Neural cell (in vitro differentiated cells): Measurements from ENCODE around the gene C11orf21. TPM values are rescaled to one million over a fixed set of nuclear protein-coding genes. Genes with fewer than 3 reads are reported as not detected.

Experiments
- H2AFZ ChIP-seq: fragments of 200-600, 300-800 bp; sonication (generic), shearing (Covaris generic); 2 replicates; pipeline ENCODE4 v1.6.0; 2014; ENCODE audit warnings: low read depth, mild to moderate bottlenecking, antibody characterized with exemption, low read length, moderate library complexity
- H3F3A ChIP-seq: fragments of 200-600 bp; shearing (Covaris generic); 2 replicates; pipeline ENCODE4 v1.6.1; 2016; ENCODE audit warnings: mild to moderate bottlenecking, moderate library complexity, mixed read lengths, antibody characterized with exemption, low read length; ENCODE audit not compliant: insufficient read depth, poor library complexity, severe bottlenecking
- H3K27ac ChIP-seq: fragments of 200-600, 300-800 bp; sonication (generic), shearing (Covaris generic); 2 replicates; pipeline ENCODE4 v1.5.1; 2014; ENCODE audit warnings: mild to moderate bottlenecking, low read length, moderate library complexity
- H3K27me3 ChIP-seq: fragments of 300-800, 200-600 bp; sonication (generic), shearing (Covaris generic); 2 replicates; pipeline ENCODE4 v1.6.0; 2014; ENCODE audit warnings: mild to moderate bottlenecking, low read depth, low read length, moderate library complexity; ENCODE audit not compliant: insufficient read depth
- H3K36me3 ChIP-seq: fragments of 300-800, 200-600 bp; sonication (generic), shearing (Covaris generic); 2 replicates; pipeline ENCODE4 v1.5.1; 2014; ENCODE audit warnings: mild to moderate bottlenecking, antibody characterized with exemption, low read length, moderate library complexity; ENCODE audit not compliant: insufficient read depth
- H3K4me2 ChIP-seq: fragments of 300-800, 200-600 bp; sonication (generic), shearing (Covaris generic); 2 replicates; pipeline ENCODE4 v1.6.0; 2014; ENCODE audit warnings: mild to moderate bottlenecking, low read length
- H3K4me3 ChIP-seq: fragments of 300-800, 200-600 bp; sonication (generic), shearing (Covaris generic); 2 replicates; pipeline ENCODE4 v1.5.1; 2014; ENCODE audit warnings: mild to moderate bottlenecking, low read length, moderate library complexity
- H3K79me2 ChIP-seq: fragments of 200-600 bp; shearing (Covaris generic); replicated peaks from 2 replicates; pipeline ENCODE4 v1.6.0; 2014; ENCODE audit warnings: mild to moderate bottlenecking, low read length, moderate library complexity; ENCODE audit not compliant: insufficient read depth
- H3K9ac ChIP-seq: fragments of 300-800, 200-600 bp; sonication (generic), shearing (Covaris generic); 2 replicates; pipeline ENCODE4 v1.6.1; 2016; ENCODE audit warnings: mild to moderate bottlenecking, low read length, mixed read lengths
- H3K9me2 ChIP-seq: fragments of 200-600 bp; shearing (Covaris generic); 2 replicates; pipeline ENCODE4 v1.6.1; 2016; ENCODE audit warnings: mild to moderate bottlenecking, low read length, mixed read lengths; ENCODE audit not compliant: insufficient read depth
- H3K9me3 ChIP-seq: fragments of 200-600, 300-800 bp; sonication (generic), shearing (Covaris generic); 2 replicates; pipeline ENCODE4 v1.6.1; 2016; ENCODE audit warnings: mild to moderate bottlenecking, mixed run types, low read length, moderate library complexity, mixed read lengths
- H4K20me1 ChIP-seq: fragments of 200-600 bp; shearing (Covaris generic); 2 replicates; pipeline ENCODE4 v1.6.1; 2016; ENCODE audit warnings: mild to moderate bottlenecking, mixed run types; ENCODE audit not compliant: insufficient read depth
- EP300 ChIP-seq: fragments of 450-650 bp; conservative IDR thresholded peaks from 2 replicates; pipeline ENCODE4 v1.6.1; 2014; ENCODE audit warnings: antibody characterized with exemption, mild to moderate bottlenecking, moderate library complexity; ENCODE audit not compliant: poor library complexity, severe bottlenecking
- EZH2 ChIP-seq: fragments of 200-600, 300-800 bp; shearing (Covaris generic), sonication (generic); IDR thresholded peaks from 2 replicates; pipeline ENCODE4 v1.6.1; 2014; ENCODE audit warnings: antibody characterized with exemption, low read length, borderline replicate concordance, mild to moderate bottlenecking; ENCODE audit not compliant: insufficient read depth, poor library complexity, severe bottlenecking
- MXI1 ChIP-seq: fragments of 450-650 bp; conservative IDR thresholded peaks from 2 replicates; pipeline ENCODE4 v1.6.1; 2014; ENCODE audit warnings: antibody characterized with exemption, mild to moderate bottlenecking; ENCODE audit not compliant: poor library complexity, severe bottlenecking
- RAD21 ChIP-seq: fragments of 450-650 bp; conservative IDR thresholded peaks from 2 replicates; pipeline ENCODE4 v1.6.1; 2014; ENCODE audit warnings: antibody characterized with exemption, mild to moderate bottlenecking, moderate library complexity
- REST ChIP-seq: IDR thresholded peaks from 2 replicates; pipeline ENCODE4 v1.6.1; 2012; ENCODE audit warnings: borderline replicate concordance
- SMC3 ChIP-seq: fragments of 450-650 bp; conservative IDR thresholded peaks from 2 replicates; pipeline ENCODE4 v1.6.1; 2014; ENCODE audit warnings: antibody characterized with exemption, mild to moderate bottlenecking, moderate library complexity; ENCODE audit not compliant: poor library complexity
- TAF1 ChIP-seq: IDR thresholded peaks from 2 replicates; pipeline ENCODE4 v1.6.1; 2012; ENCODE audit warnings: low read depth
- polyA plus RNA-seq: library from polyadenylated mRNA; depleted of rRNA; stranded (reverse); fragments of >200 nt; gene quantifications from 2 replicates; pipeline ENCODE4 v1.2.3, GENCODE V29; 2014
- TF ChIP-seq, protein P1 (sequence below): fragments of 450-650 bp; IDR thresholded peaks from 2 replicates; pipeline ENCODE4 v1.5.1; 2014; ENCODE audit warnings: antibody characterized with exemption, mild to moderate bottlenecking, moderate library complexity; ENCODE audit not compliant: poor library complexity, severe bottlenecking

Gene C11orf21
- polyA plus RNA-seq, 1 donor from 2014 or later, result not detected

- H3K9ac ChIP-seq, result no peak overlapping the region
These were observed 1.3 kb downstream of the C11orf21 start for GRCh38 chr11:2300290-2300935.

GRCh38 chr11:2299773-2300172 lies 1.9 kb downstream of the C11orf21 start:
- no peaks in the 10 kb centered on the region for H3K9me3 ChIP-seq
- no peaks in the 10 kb centered on the region for H3K79me2 ChIP-seq
- H4K20me1 ChIP-seq, result no peaks in the 10 kb centered on the region
- H3K27me3 ChIP-seq, result no peaks in the 10 kb centered on the region
- no peaks in the 10 kb centered on the region for H3F3A ChIP-seq
- TF ChIP-seq TAF1 (no peak), EZH2 (no peak), MXI1 (no peak), REST (no peak)
- TF ChIP-seq, protein P1, sequence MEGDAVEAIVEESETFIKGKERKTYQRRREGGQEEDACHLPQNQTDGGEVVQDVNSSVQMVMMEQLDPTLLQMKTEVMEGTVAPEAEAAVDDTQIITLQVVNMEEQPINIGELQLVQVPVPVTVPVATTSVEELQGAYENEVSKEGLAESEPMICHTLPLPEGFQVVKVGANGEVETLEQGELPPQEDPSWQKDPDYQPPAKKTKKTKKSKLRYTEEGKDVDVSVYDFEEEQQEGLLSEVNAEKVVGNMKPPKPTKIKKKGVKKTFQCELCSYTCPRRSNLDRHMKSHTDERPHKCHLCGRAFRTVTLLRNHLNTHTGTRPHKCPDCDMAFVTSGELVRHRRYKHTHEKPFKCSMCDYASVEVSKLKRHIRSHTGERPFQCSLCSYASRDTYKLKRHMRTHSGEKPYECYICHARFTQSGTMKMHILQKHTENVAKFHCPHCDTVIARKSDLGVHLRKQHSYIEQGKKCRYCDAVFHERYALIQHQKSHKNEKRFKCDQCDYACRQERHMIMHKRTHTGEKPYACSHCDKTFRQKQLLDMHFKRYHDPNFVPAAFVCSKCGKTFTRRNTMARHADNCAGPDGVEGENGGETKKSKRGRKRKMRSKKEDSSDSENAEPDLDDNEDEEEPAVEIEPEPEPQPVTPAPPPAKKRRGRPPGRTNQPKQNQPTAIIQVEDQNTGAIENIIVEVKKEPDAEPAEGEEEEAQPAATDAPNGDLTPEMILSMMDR, result no peak
- H2AFZ ChIP-seq, result no peak overlapping the region
- H3K9me2 ChIP-seq, result no peaks in the 10 kb centered on the region
- H3K4me3 ChIP-seq, result no peak overlapping the region
- H3K36me3 ChIP-seq, result no peaks in the 10 kb centered on the region
- no peak overlapping the region for H3K9ac ChIP-seq
- H3K4me2 ChIP-seq, result no peak overlapping the region
- no peak overlapping the region for H3K27ac ChIP-seq

More at GRCh38 chr11:2300290-2300935, 1.3 kb downstream of the C11orf21 start:
- no peak overlapping the region for H3K27ac ChIP-seq
- H4K20me1 ChIP-seq, result no peaks in the 10 kb centered on the region
- H2AFZ ChIP-seq, result no peak overlapping the region
- no peaks in the 10 kb centered on the region for H3K9me3 ChIP-seq
- H3K9me2 ChIP-seq, result no peaks in the 10 kb centered on the region
- H3F3A ChIP-seq, result no peaks in the 10 kb centered on the region
- H3K27me3 ChIP-seq, result no peaks in the 10 kb centered on the region
- H3K36me3 ChIP-seq, result no peaks in the 10 kb centered on the region
- no peak overlapping the region for H3K4me3 ChIP-seq
- no peak overlapping the region for H3K4me2 ChIP-seq
- TF ChIP-seq MXI1, result no peak
- no peak for TF ChIP-seq EP300
- no peak for TF ChIP-seq REST
- TF ChIP-seq, protein P1, result no peak
- no peak for TF ChIP-seq TAF1
- no peak for TF ChIP-seq SMC3
- no peak for TF ChIP-seq RAD21
- H3K79me2 ChIP-seq, result no peaks in the 10 kb centered on the region
